WTC11 (cell line): Measurements from ENCODE around the gene G0S2.

Source experiments
- JUN ChIP-seq: sonication (generic); formaldehyde crosslinking; IDR thresholded peaks from 2 replicates; pipeline ENCODE4 v1.8.0; 2023; ENCODE audit warnings: mild to moderate bottlenecking, missing genetic modification reagents
- MAX ChIP-seq: sonication (generic); formaldehyde crosslinking; IDR thresholded peaks from 2 replicates; pipeline ENCODE4 v1.8.0; 2022; ENCODE audit warnings: mild to moderate bottlenecking, missing genetic modification reagents
- NR3C1 ChIP-seq: sonication (generic); formaldehyde crosslinking; conservative IDR thresholded peaks from 2 replicates; pipeline ENCODE4 v1.8.1; 2023; ENCODE audit warnings: low read depth, mild to moderate bottlenecking, missing genetic modification reagents
- OVOL2 ChIP-seq: fragments of 250-450 bp; sonication (Bioruptor Pico); IDR thresholded peaks from 2 replicates; pipeline ENCODE4 v1.9.0; 2021; ENCODE audit warnings: mild to moderate bottlenecking, borderline replicate concordance
- TF ChIP-seq, protein P1 (sequence below): fragments of 200-600 bp; IDR thresholded peaks from 2 replicates; pipeline ENCODE4 v1.8.0; 2022; ENCODE audit warnings: antibody characterized with exemption
- TF ChIP-seq, protein P2 (sequence below): sonication (generic); formaldehyde crosslinking; IDR thresholded peaks from 2 replicates; pipeline ENCODE4 v1.8.1; 2022; ENCODE audit warnings: mild to moderate bottlenecking, missing genetic modification reagents, moderate library complexity, borderline replicate concordance
- TF ChIP-seq, protein P3 (sequence below): sonication (generic); formaldehyde crosslinking; IDR thresholded peaks from 2 replicates; pipeline ENCODE4 v1.8.1; 2023; ENCODE audit warnings: mild to moderate bottlenecking, missing genetic modification reagents, moderate library complexity

DNA sequence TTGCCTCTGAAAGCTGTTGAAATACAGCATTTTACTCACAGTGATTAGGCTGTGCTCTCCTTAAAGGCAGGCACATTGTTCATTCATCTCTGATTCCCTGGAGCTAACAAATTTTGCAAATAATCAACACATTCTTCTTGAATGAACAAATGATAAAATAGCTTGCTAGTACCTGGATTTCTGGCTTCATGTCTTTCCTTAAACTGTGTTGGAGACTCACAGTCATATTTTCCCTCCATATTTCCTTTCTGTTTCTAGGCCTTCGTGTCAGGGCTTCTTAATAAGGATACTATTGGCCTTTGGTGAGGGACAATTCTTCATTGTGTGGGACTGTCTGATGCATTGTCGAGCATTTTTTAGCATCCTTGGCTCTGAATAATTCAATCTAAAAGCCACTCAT, 39.1 kb downstream of the G0S2 start:
- no peak for TF ChIP-seq MAX (CRISPR knock-in tag)
- TF ChIP-seq, protein P1, sequence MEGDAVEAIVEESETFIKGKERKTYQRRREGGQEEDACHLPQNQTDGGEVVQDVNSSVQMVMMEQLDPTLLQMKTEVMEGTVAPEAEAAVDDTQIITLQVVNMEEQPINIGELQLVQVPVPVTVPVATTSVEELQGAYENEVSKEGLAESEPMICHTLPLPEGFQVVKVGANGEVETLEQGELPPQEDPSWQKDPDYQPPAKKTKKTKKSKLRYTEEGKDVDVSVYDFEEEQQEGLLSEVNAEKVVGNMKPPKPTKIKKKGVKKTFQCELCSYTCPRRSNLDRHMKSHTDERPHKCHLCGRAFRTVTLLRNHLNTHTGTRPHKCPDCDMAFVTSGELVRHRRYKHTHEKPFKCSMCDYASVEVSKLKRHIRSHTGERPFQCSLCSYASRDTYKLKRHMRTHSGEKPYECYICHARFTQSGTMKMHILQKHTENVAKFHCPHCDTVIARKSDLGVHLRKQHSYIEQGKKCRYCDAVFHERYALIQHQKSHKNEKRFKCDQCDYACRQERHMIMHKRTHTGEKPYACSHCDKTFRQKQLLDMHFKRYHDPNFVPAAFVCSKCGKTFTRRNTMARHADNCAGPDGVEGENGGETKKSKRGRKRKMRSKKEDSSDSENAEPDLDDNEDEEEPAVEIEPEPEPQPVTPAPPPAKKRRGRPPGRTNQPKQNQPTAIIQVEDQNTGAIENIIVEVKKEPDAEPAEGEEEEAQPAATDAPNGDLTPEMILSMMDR, result no peak
- TF ChIP-seq JUN (CRISPR knock-in tag), result no peak
- TF ChIP-seq, protein P2, sequence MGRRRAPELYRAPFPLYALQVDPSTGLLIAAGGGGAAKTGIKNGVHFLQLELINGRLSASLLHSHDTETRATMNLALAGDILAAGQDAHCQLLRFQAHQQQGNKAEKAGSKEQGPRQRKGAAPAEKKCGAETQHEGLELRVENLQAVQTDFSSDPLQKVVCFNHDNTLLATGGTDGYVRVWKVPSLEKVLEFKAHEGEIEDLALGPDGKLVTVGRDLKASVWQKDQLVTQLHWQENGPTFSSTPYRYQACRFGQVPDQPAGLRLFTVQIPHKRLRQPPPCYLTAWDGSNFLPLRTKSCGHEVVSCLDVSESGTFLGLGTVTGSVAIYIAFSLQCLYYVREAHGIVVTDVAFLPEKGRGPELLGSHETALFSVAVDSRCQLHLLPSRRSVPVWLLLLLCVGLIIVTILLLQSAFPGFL (CRISPR knock-in tag), result no peak
- TF ChIP-seq, protein P3, sequence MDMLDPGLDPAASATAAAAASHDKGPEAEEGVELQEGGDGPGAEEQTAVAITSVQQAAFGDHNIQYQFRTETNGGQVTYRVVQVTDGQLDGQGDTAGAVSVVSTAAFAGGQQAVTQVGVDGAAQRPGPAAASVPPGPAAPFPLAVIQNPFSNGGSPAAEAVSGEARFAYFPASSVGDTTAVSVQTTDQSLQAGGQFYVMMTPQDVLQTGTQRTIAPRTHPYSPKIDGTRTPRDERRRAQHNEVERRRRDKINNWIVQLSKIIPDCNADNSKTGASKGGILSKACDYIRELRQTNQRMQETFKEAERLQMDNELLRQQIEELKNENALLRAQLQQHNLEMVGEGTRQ, result no peak
- TF ChIP-seq OVOL2 (CRISPR knock-in tag), result no peak
- TF ChIP-seq NR3C1 (CRISPR knock-in tag), result no peak
